Activated naive CD8-positive, alpha-beta T cell treated with anti-CD3 and anti-CD28 coated beads, Interleukin-2, amount 10 ng/mL, durations not matched to agents 7 days and 5 days (primary cell): Measurements from ENCODE around the gene FEM1C. TPM values are rescaled to one million over a fixed set of nuclear protein-coding genes. Genes with fewer than 3 reads are reported as not detected.
"Not testable (repeated sequence)": the region's sequence is repeated elsewhere in the genome, so short reads cannot be mapped to it uniquely, and the experiment has no call there.

ENCODE experiments used
- ATAC-seq: fragments of 150-1000 bp; cut with Tn5 transposase; one replicate; pipeline ENCODE4 v1.10.0; 2021; ENCODE audit warnings: low read depth, moderate library complexity
- POLR2A ChIA-PET: fragments of 350-600 bp; sonication (Branson Sonifier 250); formaldehyde crosslinking; loops from one replicate; lab custom pipeline; 2021; ENCODE audit warnings: antibody characterized with exemption; lab: Charles Lee
- DNase-seq: peaks from one replicate; pipeline ENCODE4 v3.0.0; 2021
- H3K27ac Mint-ChIP-seq: one replicate; pipeline ENCODE4 v1.8.0; 2022; ENCODE audit warnings: mild to moderate bottlenecking, mixed read lengths
- H3K27me3 Mint-ChIP-seq: one replicate; pipeline ENCODE4 v1.8.0; 2022; ENCODE audit warnings: mild to moderate bottlenecking, moderate library complexity, mixed read lengths
- H3K36me3 Mint-ChIP-seq: one replicate; pipeline ENCODE4 v1.8.0; 2021; ENCODE audit warnings: mild to moderate bottlenecking, mixed read lengths
- H3K4me1 Mint-ChIP-seq: one replicate; pipeline ENCODE4 v1.8.0; 2021; ENCODE audit warnings: mixed read lengths
- H3K4me3 Mint-ChIP-seq: one replicate; pipeline ENCODE4 v1.8.0; 2022; ENCODE audit warnings: mild to moderate bottlenecking, moderate library complexity, mixed read lengths
- H3K9me3 Mint-ChIP-seq: one replicate; pipeline ENCODE4 v1.8.0; 2021; ENCODE audit warnings: mixed read lengths
- total RNA-seq, 2 experiments: library from RNA; stranded (reverse); gene quantifications; one replicate each; pipeline ENCODE4 v1.2.3, GENCODE V29; 2021

The FEM1C gene
- total RNA-seq, 2 experiments from 2014 or later = 14.9 to 15.6 TPM

DNA sequence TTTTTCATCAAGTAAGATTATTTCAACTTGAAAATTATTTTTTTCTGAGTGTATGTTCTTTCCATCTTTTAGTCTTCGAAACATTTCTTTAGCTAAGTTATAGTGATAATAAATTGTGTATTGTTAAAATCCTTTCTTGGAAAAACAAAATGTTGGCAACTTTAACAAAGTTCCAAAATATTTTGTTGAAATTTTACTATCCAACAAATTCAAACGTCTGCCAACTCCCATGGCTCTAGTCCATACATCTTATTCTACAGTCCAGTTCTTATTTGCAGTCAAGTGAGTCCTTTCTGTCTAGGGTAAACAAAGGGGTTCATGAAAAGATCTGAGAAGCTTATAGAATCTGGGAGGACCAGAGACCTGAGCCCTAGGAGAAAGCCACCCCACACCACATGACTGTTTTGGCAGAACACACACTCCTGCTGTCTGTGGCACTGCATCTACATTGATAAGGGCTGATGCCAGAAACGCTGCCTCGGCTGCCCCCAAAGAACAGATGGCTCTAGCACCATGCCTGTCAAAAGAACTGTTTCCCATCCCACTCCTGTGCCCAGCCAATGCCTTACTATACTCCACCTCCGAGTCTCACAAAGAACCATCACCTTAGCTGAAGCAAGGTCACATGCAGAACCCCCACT is 47.5 kb downstream of the FEM1C start:
- H3K36me3 Mint-ChIP-seq = no peaks in the 10 kb centered on the region
- H3K27me3 Mint-ChIP-seq = peaks cover 48% of the 10 kb centered on the region
- H3K9me3 Mint-ChIP-seq = no peaks in the 10 kb centered on the region
- POLR2A ChIA-PET = no interaction called here
- H3K4me1 Mint-ChIP-seq = peaks cover 2% of the 10 kb centered on the region
- DNase-seq (no peak), ATAC-seq (no peak)
- H3K4me3 Mint-ChIP-seq = no peak overlapping the region
- H3K27ac Mint-ChIP-seq = no peak overlapping the region

DNA sequence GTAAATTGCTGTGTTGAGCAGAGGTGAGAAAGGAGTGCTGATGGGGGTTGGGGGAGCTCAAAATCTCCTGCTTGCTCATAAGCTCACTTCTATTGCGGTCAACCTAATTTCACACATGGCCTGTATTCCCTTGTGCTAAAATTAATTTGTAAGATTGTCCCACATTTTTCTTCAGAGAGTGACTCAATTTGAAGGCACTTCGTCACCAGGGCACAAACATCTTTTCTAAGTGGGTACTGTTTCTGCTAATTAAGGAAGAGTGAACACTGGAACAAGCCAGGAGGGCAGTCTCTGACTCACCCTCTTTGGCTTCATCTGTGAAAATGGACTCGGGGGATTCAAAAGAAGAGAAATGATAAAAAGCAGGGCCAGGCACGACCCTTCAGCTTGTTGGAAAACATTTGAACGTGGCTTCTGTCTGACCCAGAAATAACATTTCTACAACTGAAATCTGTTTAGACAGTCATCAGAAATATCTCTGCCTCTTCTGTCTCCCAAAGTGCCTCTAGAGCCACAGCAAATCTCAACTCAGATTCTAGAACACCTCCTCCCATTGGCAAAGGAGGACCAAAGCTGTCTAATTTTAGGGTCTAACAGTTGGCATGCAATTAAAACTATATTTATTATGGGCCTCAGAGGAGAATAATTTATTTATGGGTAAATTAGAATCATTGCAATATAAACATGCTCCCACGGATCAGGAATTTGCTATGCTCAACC is 49.8 kb downstream of the FEM1C start:
- Mint-ChIP-seq H3K4me3 (no peak overlapping the region), H3K9me3 (no peaks in the 10 kb centered on the region), H3K27ac (no peak overlapping the region), H3K4me1 (peaks cover 2% of the 10 kb centered on the region), H3K36me3 (no peaks in the 10 kb centered on the region), H3K27me3 (peaks cover 41% of the 10 kb centered on the region)
- DNase-seq = no peak
- no peak for ATAC-seq
- POLR2A ChIA-PET = no interaction called here

DNA sequence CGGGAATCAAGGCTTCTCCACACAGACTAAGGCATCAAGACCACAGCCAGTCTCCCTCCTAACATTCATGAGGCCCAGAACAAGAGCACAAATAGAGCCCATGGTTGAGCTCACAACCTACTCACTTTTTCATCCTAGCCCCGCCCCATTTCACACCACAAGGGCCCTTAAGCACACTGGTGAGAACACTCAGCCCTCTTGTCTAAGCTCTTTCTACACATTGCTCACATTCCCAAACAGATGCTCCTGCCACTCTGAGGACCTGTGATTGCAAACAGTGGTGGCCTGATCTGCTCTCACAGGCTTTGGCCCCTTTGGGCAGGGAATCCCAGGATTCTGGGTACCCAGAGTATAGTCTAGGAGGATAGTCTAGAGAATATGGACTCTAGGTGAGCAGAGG is 54.0 kb downstream of the FEM1C start:
- ATAC-seq = no peak
- H3K36me3 Mint-ChIP-seq = no peaks in the 10 kb centered on the region
- H3K9me3 Mint-ChIP-seq = no peaks in the 10 kb centered on the region
- no peaks in the 10 kb centered on the region for H3K4me1 Mint-ChIP-seq
- no peak for DNase-seq
- H3K27me3 Mint-ChIP-seq = peaks cover 27% of the 10 kb centered on the region
- H3K27ac Mint-ChIP-seq = no peak overlapping the region
- H3K4me3 Mint-ChIP-seq = no peak overlapping the region
- POLR2A ChIA-PET = no interaction called here

DNA sequence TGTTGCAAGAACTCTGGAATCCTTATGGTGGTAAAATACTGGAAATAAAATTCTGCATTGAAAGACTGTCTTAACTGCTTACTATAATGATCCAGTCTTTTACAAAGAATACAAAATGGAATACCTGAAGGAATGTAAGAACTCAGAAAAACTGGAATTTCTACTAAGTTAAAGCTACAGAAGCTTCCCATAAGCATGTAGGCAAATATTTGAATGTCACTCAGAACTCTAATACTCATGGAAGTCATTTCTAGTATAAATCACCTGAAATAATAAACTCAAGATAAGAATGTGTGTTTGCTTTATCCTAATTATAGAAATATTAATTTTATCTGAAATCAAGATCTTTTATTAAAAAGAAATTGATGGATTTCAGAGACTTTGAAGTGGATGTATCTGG is 54.8 kb downstream of the FEM1C start:
- Mint-ChIP-seq H3K27ac (no peak overlapping the region), H3K4me3 (no peak overlapping the region), H3K9me3 (no peaks in the 10 kb centered on the region), H3K36me3 (no peaks in the 10 kb centered on the region), H3K27me3 (peaks cover 23% of the 10 kb centered on the region), H3K4me1 (peaks cover under 1% of the 10 kb centered on the region)
- DNase-seq (no peak), ATAC-seq (no peak)
- POLR2A ChIA-PET = no interaction called here

DNA sequence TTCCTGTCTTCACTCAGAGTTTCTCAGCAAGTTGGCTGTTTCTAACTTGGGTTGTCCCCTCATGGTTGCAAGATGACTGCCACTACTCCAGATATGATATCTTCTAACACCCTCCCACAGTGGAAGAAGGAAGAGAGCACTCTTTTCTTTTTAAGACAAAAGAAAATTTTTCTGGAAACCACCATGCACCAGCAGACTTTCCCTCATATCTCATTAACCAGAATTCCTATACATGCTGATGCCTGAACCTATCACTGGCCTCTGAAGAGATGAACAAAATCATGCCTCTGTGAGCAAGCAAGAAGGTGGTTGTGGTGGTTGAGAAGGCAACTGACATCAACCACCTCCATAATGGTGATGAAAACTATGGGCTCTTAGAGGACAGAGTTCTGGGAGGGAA is 56.8 kb downstream of the FEM1C start:
- POLR2A ChIA-PET = no interaction called here
- Mint-ChIP-seq H3K27ac (no peak overlapping the region), H3K4me3 (no peak overlapping the region), H3K36me3 (no peaks in the 10 kb centered on the region), H3K27me3 (peaks cover 7% of the 10 kb centered on the region), H3K9me3 (no peaks in the 10 kb centered on the region), H3K4me1 (peaks cover 2% of the 10 kb centered on the region)
- DNase-seq = no peak
- ATAC-seq = no peak

DNA sequence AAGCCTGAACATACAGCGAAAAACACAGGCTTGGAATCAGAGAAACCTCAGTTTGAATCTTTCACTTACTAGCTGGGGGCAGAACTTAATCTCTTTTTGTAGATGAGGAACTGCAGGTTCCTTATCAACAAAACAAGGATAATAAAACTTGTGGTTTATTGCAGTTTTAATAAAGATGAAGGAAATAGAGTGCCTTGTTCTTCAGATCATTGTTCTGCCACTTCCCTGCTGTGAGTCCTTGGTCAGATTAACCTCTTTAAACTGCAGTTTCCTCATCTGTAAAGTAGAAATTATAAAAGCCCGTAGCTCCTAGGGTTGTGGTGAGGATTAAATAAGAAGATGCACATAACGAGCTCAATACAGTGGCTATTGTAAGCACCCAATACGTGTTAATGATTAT is 57.4 kb downstream of the FEM1C start:
- ATAC-seq = no peak

DNA sequence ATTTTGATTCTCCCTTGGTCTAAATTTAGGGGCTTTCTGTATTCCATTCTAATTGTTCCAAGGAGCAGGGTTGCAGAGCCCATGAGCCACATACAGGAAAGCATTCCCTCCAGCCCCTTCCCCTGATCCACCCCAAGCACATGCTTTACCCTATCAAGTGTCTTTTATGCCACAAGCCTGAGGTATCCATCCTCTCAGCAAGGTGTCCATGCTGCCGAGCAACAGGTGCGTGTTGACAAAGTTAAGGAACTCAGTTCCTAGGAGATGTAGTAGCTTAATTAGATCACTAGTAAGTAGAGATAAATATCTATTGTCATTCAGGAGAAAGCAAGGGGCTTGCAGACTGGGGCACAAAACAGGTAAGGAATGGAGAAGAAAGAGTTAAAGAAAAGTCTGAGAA is 57.8 kb downstream of the FEM1C start:
- Mint-ChIP-seq H3K4me3 (no peak overlapping the region), H3K27ac (no peak overlapping the region), H3K27me3 (peaks cover 2% of the 10 kb centered on the region), H3K36me3 (no peaks in the 10 kb centered on the region), H3K9me3 (no peaks in the 10 kb centered on the region), H3K4me1 (peaks cover 2% of the 10 kb centered on the region)
- no peak for DNase-seq
- no peak for ATAC-seq
- POLR2A ChIA-PET = no interaction called here

More for the DNA sequence above, 57.4 kb downstream of the FEM1C start:
- Mint-ChIP-seq H3K9me3 (no peaks in the 10 kb centered on the region), H3K4me1 (peaks cover 2% of the 10 kb centered on the region), H3K36me3 (no peaks in the 10 kb centered on the region), H3K27me3 (peaks cover 3% of the 10 kb centered on the region), H3K4me3 (no peak overlapping the region), H3K27ac (no peak overlapping the region)
- POLR2A ChIA-PET = no interaction called here
- DNase-seq = no peak

DNA sequence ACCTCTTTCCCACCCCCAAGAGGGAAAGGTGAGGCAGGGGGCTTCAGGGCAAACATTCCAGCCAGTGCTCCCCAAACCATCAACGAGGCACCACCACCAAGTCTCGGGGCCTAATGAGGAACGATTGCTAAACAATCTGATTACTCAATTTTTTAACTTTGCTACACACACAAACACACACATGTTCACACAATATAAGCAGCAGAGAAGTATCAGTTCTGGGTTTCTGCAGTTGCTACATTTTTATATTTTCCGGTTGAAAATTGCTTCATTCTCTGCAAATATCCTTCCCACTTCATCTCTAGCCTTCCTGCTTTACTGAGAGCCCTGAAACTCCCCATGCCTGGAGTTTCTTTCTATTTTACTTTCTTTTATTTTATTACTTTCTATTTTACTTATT is 60.2 kb downstream of the FEM1C start:
- Mint-ChIP-seq H3K4me1 (peaks cover 2% of the 10 kb centered on the region), H3K27ac (no peak overlapping the region), H3K36me3 (no peaks in the 10 kb centered on the region), H3K4me3 (no peak overlapping the region), H3K27me3 (peaks cover 10% of the 10 kb centered on the region), H3K9me3 (no peaks in the 10 kb centered on the region)
- ATAC-seq (no peak), DNase-seq (no peak)
- POLR2A ChIA-PET = no interaction called here

DNA sequence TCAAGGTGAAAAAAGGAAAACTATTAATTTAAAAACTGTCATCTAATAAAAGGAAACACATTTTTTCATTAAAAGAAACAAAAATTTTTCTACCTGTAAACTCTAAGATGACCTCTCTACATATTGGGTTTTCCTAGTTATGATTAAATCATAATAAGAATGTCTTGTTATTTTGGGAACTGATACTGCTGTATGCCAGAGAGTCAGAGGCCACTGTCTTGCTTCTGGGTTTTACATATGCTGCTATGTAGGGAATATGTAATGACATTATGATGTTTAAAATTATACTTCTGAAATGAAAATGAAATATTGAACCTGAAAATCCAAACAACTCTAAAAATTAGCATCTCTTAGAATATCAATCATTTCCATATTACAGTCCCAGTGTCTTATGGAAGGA is 63.7 kb downstream of the FEM1C start:
- Mint-ChIP-seq H3K9me3 (no peaks in the 10 kb centered on the region), H3K4me3 (no peak overlapping the region), H3K27me3 (peaks cover 17% of the 10 kb centered on the region), H3K27ac (no peak overlapping the region), H3K36me3 (no peaks in the 10 kb centered on the region), H3K4me1 (peaks cover 2% of the 10 kb centered on the region)
- POLR2A ChIA-PET = no interaction called here
- DNase-seq = no peak
- ATAC-seq = no peak

DNA sequence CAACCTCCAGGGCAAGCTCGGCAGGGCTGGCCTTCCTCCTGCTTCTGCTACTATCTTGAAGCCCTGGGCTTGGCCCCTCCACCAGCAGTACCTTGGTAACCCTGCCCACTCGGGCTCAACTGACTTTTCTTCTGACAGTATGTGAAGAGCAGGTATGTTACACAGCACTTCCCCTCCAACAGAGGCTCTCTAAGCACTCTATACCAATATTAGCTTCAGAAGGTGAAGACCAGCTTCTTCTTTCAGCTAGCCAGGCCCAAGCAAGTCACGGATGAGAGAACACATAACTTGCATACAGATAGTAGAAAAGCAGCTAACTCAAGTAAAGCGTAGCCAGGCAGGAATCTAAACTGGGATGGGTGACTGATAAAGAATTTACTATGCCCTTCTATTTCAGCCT is 64.3 kb downstream of the FEM1C start:
- H3K4me3 Mint-ChIP-seq = no peak overlapping the region
- no peak for ATAC-seq
- peaks cover 2% of the 10 kb centered on the region for H3K4me1 Mint-ChIP-seq
- H3K27ac Mint-ChIP-seq = no peak overlapping the region
- H3K36me3 Mint-ChIP-seq = no peaks in the 10 kb centered on the region
- DNase-seq = no peak
- peaks cover 17% of the 10 kb centered on the region for H3K27me3 Mint-ChIP-seq
- no peaks in the 10 kb centered on the region for H3K9me3 Mint-ChIP-seq
- POLR2A ChIA-PET = no interaction called here

DNA sequence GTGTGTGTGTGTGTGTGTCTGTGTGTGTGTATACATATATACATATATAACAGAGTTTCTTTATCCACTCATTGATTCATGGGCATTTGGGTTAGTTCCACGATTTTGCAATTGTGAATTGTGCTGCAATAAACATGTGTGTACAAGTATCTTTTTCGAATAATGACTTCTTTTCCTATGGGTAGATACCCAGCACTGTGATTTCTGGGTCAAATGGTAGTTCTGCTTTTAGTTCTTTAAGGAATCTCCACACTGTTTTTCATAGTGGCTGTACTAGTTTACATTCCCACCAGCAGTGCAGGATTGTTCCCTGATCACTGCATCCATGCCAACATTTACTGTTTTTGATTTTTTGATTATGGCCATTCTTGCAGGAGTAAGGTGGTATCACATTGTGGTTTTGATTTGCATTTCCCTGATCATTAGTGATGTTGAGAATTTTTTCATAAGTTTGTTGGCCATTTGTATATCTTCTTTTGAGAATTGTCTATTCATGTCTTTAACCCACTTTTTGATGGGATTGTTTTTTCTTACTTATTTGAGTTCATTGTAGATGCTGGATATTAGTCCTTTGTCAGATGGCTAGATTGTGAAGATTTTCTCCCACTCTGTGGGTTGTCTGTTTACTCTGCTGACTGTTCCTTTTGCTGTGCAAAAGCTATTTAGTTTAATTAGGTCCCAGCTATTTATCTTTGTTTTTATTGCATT is 65.3 kb downstream of the FEM1C start:
- DNase-seq, H3K4me1 Mint-ChIP-seq, H3K27ac Mint-ChIP-seq, POLR2A ChIA-PET, ATAC-seq, H3K36me3 Mint-ChIP-seq, H3K4me3 Mint-ChIP-seq, H3K9me3 Mint-ChIP-seq: not testable (repeated sequence)
- peaks cover 17% of the 10 kb centered on the region for H3K27me3 Mint-ChIP-seq

DNA sequence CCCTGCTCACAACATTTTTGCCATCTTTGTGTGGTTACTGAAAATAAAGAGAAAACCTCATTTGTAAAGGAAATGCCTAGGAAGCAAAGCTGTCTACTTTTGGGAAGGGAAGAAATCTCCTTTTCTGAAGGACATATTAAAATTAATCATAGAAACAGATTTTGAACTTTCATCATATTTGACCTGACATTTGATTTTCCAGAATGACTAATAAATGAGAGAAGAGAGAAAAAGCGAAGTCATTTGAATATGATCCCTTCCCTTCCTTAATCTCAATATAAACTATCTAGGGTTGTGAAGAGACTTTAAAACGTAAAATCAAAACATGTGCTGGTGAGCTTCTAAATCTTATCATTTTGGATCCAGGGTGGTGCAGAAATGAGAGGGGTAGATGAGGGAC is 66.3 kb downstream of the FEM1C start:
- POLR2A ChIA-PET = no interaction called here
- Mint-ChIP-seq H3K36me3 (no peaks in the 10 kb centered on the region), H3K27me3 (peaks cover 18% of the 10 kb centered on the region), H3K9me3 (no peaks in the 10 kb centered on the region), H3K4me3 (no peak overlapping the region), H3K27ac (no peak overlapping the region), H3K4me1 (no peaks in the 10 kb centered on the region)
- ATAC-seq = no peak
- no peak for DNase-seq

DNA sequence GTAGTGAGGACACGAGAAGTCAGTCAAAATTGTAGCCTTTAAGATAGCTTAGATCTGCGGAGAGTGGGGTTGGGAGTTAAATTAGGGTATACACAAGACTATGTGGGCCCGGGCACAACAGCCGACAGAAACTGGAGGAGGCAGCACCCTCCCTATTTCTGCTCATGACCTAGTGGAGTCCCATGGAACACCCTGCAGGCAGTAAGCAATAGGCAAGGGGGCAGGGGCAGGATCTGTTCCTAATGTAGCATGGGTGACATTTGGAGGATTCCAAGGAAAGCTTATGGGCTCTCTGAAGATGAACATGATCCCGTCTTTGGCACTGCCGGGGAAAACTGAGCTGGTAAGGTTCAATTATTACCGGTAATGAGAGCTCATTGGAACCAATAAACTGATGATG is 67.0 kb downstream of the FEM1C start:
- no peak for ATAC-seq
- H3K4me3 Mint-ChIP-seq = no peak overlapping the region
- POLR2A ChIA-PET = no interaction called here
- H3K9me3 Mint-ChIP-seq = no peaks in the 10 kb centered on the region
- peaks cover 16% of the 10 kb centered on the region for H3K27me3 Mint-ChIP-seq
- H3K27ac Mint-ChIP-seq = no peak overlapping the region
- DNase-seq = no peak
- no peaks in the 10 kb centered on the region for H3K36me3 Mint-ChIP-seq
- H3K4me1 Mint-ChIP-seq = no peaks in the 10 kb centered on the region

DNA sequence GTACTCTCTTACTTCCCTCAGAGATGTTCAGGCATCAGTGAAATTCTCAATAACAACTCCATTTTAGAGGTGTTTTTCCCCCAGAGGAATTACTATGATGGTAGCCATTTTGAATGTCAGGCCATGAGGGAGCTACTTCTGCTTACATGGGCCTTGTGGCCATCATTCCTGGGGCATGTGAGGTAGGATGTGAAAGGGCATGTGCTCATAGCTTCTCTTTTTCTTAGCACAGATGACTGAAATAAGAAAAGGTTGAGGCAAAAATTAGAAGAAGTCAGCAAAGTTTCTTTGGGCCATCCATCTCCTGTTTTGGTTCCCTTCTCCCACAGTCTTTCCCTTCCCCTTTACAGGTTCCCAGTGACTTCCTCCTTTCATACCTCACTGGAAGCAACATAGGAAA is 68.8 kb downstream of the FEM1C start:
- H3K27me3 Mint-ChIP-seq = peaks cover 16% of the 10 kb centered on the region
- ATAC-seq (no peak), DNase-seq (no peak)
- no peaks in the 10 kb centered on the region for H3K36me3 Mint-ChIP-seq
- POLR2A ChIA-PET = no interaction called here
- no peak overlapping the region for H3K4me3 Mint-ChIP-seq
- no peaks in the 10 kb centered on the region for H3K4me1 Mint-ChIP-seq
- H3K27ac Mint-ChIP-seq = no peak overlapping the region
- no peaks in the 10 kb centered on the region for H3K9me3 Mint-ChIP-seq
